HG03571 (cell line): ENCODE measurements around the gene GH2.
"Not testable (repeated sequence)": the region's sequence is repeated elsewhere in the genome, so short reads cannot be mapped to it uniquely, and the experiment has no call there.

Experiments used
- ATAC-seq: cut with Tn5 transposase; IDR thresholded peaks from one replicate; pipeline ENCODE4 v1.9.1; 2021; ENCODE audit not compliant: unreplicated experiment

The GH2 gene

GRCh38 chr17:63881935-63882601, at the start of gene GH2:
GH2 (minus strand) TSS chr17:63881944; CDS start chr17:63881801, 143 bp downstream.
- no peak for ATAC-seq

- peak; percentile 39 for ATAC-seq
These were observed 49.3 kb upstream of the GH2 start for GRCh38 chr17:63930951-63931575.

- ATAC-seq: no peak
These were observed 48.4 kb upstream of the GH2 start for GRCh38 chr17:63929860-63930766.

- ATAC-seq: no peak
These were observed 47.4 kb upstream of the GH2 start for GRCh38 chr17:63928966-63929695.

DNA sequence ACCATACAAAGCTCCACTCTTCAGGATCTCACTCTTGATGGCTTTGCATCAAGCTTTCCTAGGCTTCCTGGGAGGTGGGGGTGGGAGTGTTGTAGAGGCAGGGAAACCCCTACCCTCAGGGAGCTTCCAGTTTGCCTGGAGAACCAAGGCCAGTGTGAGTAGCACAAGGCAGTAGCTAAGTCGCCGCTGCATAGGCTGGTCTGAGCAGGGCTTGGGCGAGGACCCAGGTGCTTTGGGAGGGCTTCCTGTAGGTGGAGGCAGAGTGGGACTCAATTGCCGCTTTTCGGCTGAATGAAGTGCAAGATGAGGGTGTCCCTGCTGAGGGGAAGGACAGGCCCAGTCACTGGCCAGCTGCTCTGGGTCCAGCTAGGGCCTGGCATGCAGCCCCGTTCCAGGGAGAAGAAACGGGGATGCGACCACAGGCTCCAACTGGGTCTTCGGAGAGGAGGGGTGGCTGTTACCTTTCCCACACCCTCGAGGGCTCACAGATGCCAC, 46.5 kb upstream of the GH2 start:
- ATAC-seq: no peak

- no peak for ATAC-seq
These were observed 45.9 kb upstream of the GH2 start for GRCh38 chr17:63927464-63928171.

DNA sequence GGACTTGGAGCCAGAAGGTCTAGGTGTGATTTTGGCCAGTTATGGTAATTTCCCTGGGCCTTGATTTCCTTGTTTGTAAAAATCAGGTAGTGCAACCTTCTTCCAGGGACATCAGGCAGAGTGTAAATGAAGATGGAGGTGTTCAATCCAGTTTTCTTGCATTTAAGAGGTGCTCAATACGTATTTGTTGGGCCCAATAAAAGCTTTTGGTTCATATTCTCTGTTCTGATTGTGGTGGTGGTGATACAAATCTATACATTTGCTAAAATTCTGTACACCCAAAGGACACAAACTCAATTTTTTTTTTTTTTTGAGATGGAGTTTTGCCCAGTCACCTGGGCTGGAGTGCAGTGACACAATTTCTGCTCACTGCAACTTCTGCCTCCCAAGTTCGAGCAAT, 44.4 kb upstream of the GH2 start:
- no peak for ATAC-seq

- ATAC-seq: no peak
These were observed 43.9 kb upstream of the GH2 start for GRCh38 chr17:63925615-63926014.

- peak; percentile 68 for ATAC-seq
These were observed 40.7 kb upstream of the GH2 start for GRCh38 chr17:63922402-63922801.

GRCh38 chr17:63920779-63921178, 39.0 kb upstream of the GH2 start:
- ATAC-seq: not testable (repeated sequence)

- ATAC-seq: not testable (repeated sequence)
These were observed 38.3 kb upstream of the GH2 start for GRCh38 chr17:63920050-63920449.

DNA sequence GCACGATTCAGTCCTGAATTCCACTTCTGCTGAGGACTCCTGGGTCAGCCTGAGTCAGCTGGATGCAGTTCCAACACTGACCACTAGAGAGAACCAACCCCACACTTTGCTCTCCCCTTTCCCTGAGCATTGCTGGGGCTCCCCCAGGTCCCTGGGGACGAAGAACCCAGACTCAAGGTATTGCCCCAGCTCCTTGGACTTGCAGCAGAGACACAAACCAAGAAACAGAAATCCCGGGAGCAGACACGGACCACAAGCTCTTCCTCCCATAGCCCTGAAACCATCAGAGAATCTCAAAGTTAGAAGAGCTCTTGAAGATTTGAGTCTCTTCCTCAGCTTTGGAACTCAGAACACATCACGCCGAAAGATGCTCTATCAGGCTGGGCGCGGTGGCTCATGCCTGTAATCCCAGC, 37.6 kb upstream of the GH2 start:
- ATAC-seq: no peak

DNA sequence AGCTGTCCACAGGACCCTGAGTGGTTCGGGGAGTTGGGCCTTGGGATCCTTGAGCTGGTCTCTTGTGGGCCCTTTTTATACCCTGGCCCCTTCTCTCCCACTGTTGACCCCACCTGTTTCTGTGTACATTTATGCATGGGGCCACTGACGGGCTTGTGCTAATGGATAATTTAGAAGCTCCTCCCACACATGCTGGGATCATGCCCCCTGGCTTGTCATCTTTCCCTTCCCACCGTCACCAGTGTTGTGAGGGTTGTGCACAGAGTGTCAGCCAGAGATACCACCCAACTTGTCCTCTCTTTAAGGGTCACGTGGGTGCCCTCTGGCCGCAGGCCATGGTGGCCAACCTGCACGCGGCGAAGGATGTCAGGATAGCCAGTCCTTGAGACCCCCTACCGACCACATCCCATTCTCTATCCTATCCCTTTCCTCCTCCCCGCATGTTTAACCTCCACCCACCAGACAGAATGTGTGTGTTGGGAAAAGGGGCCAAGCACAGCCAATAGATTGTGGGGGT, 37.1 kb upstream of the GH2 start, which contains the start of gene GH1:
Gene GH1, minus strand, starts transcription at position 51 of the 517 bp plus-strand sequence. CDS start 63 bp downstream, outside the sequence.
- not testable (repeated sequence) for ATAC-seq

DNA sequence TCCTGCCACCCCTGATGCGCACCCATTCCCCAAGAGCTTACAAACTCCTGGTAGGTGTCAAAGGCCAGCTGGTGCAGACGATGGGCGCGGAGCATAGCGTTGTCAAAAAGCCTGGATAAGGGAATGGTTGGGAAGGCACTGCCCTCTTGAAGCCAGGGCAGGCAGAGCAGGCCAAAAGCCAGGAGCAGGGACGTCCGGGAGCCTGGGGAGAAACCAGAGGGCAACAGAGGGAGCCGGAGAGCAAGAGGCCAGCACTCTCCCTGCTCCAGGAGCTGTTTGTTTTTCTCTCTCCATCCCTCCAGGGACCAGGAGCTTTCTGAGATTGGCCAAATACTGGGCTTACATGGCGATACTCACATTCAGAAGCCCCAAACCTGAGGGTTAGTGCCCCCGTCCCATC, 36.6 kb upstream of the GH2 start:
- ATAC-seq: no peak

- ATAC-seq: no peak
These were observed 35.9 kb upstream of the GH2 start for GRCh38 chr17:63917646-63918045.

- ATAC-seq: not testable (repeated sequence)
These were observed 35.5 kb upstream of the GH2 start for GRCh38 chr17:63917206-63917605.

DNA sequence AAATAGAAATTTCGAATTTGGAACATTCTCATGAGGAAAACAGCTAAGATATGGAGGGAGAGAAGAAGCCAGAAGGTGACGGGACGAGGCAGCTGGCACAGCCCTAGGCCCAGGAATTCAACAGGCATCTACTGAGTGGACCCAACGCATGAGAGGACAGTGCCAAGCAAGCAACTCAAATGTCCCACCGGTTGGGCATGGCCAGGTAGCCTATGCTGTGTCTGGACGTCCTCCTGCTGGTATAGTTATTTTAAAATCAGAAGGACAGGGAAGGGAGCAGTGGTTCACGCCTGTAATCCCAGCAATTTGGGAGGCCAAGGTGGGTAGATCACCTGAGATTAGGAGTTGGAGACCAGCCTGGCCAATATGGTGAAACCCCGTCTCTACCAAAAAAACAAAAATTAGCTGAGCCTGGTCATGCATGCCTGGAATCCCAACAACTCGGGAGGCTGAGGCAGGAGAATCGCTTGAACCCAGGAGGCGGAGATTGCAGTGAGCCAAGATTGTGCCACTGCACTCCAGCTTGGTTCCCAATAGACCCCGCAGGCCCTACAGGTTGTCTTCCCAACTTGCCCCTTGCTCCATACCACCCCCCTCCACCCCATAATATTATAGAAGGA, 34.9 kb upstream of the GH2 start:
- no peak for ATAC-seq

DNA sequence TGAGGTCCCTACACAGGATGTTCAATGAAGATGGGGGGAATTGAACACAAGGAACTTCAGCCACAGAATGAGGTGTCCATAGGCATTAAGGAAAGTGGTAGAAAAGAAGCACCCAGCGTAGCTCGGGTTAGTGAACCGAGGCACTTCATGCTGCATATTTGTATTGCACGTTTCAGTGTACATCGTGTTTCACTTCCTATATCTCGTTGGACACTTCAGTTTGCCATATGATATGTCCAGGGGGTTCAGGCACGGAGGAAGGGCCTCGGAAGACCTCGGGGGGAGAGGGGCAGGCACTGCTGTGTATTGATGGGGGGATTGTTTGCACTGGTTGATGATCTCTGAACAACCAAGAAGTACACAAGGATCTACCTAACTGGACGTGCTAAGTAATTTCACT, 34.0 kb upstream of the GH2 start:
- ATAC-seq: not testable (repeated sequence)

GRCh38 chr17:63914471-63914870, 32.7 kb upstream of the GH2 start:
- ATAC-seq: no peak
